PC-3 (cell line): ENCODE data around the gene HIBADH. TPM values are rescaled to one million over a fixed set of nuclear protein-coding genes. Genes with fewer than 3 reads are reported as not detected.

Source experiments
- ATAC-seq: fragments of 200-7000 bp; cut with Tn5 transposase; 2 replicates; pipeline ENCODE4 v1.9.1; 2020; ENCODE audit warnings: mild to moderate bottlenecking, moderate library complexity
- BruUV-seq: library from RNA; stranded (reverse); fragments of 400-500 nt; replicated peaks from 2 replicates; lab custom pipeline; 2021; lab: Mats Ljungman, UMichigan
- CTCF ChIA-PET: fragments of 300-600 bp; sonication (Branson Sonifier 250); formaldehyde crosslinking; loops from one replicate; lab custom pipeline; 2022; ENCODE audit warnings: antibody characterized with exemption; lab: Charles Lee
- POLR2A ChIA-PET: fragments of 300-600 bp; sonication (Branson Sonifier 250); formaldehyde crosslinking; loops from one replicate; lab custom pipeline; 2022; ENCODE audit warnings: antibody characterized with exemption; ENCODE audit not compliant: unreplicated experiment; lab: Charles Lee
- DNase-seq: peaks from one replicate; pipeline ENCODE4 v3.0.0-alpha.2; 2015
- H2AFZ ChIP-seq: fragments of 300-600 bp; sonication (generic); 2 replicates; pipeline ENCODE4 v1.6.0; 2016; ENCODE audit warnings: antibody characterized with exemption, low read length
- H3F3A ChIP-seq: fragments of 300-600 bp; sonication (generic); one replicate; pipeline ENCODE4 v1.6.0; 2017; ENCODE audit warnings: antibody characterized with exemption, low read length, control low read depth, mild to moderate bottlenecking; ENCODE audit not compliant: unreplicated experiment
- H3K27ac ChIP-seq: fragments of 300-600 bp; sonication (generic); 2 replicates; pipeline ENCODE4 v1.5.1; 2016; ENCODE audit warnings: mild to moderate bottlenecking, low read length
- H3K27me3 ChIP-seq: fragments of 300-600 bp; sonication (generic); 2 replicates; pipeline ENCODE4 v1.6.1; 2016; ENCODE audit warnings: low read length, mixed read lengths
- H3K36me3 ChIP-seq: fragments of 300-600 bp; sonication (generic); 2 replicates; pipeline ENCODE4 v1.6.1; 2016; ENCODE audit warnings: low read depth, mixed run types, low read length, mixed read lengths
- H3K4me1 ChIP-seq: fragments of 300-600 bp; sonication (generic); 2 replicates; pipeline ENCODE4 v1.5.1; 2016; ENCODE audit warnings: low read length; ENCODE audit not compliant: insufficient read depth
- H3K4me2 ChIP-seq: fragments of 300-600 bp; sonication (generic); 2 replicates; pipeline ENCODE4 v1.6.0; 2016; ENCODE audit warnings: low read length
- H3K4me3 ChIP-seq: fragments of 300-600 bp; sonication (generic); 2 replicates; pipeline ENCODE4 v1.5.1; 2016; ENCODE audit warnings: mild to moderate bottlenecking, low read length, mixed read lengths
- H3K79me2 ChIP-seq: fragments of 300-600 bp; sonication (generic); 2 replicates; pipeline ENCODE4 v1.6.1; 2017; ENCODE audit warnings: low read length, mixed read lengths
- H3K9ac ChIP-seq: fragments of 300-600 bp; sonication (generic); 2 replicates; pipeline ENCODE4 v1.6.0; 2016; ENCODE audit warnings: mild to moderate bottlenecking, low read length
- H3K9me2 ChIP-seq: fragments of 300-600 bp; sonication (generic); replicated peaks from 2 replicates; pipeline ENCODE4 v1.6.1; 2016; ENCODE audit warnings: mixed run types, low read length, mixed read lengths
- H3K9me3 ChIP-seq: fragments of 300-600 bp; sonication (generic); 2 replicates; pipeline ENCODE4 v1.6.1; 2016; ENCODE audit warnings: low read length, mixed read lengths
- H4K20me1 ChIP-seq: fragments of 300-600 bp; sonication (generic); 2 replicates; pipeline ENCODE4 v1.6.1; 2016; ENCODE audit warnings: low read length, mixed read lengths
- CTCF ChIP-seq: fragments of 300-600 bp; sonication (generic); conservative IDR thresholded peaks from 2 replicates; pipeline ENCODE4 v1.5.1; 2017; ENCODE audit warnings: antibody characterized with exemption, low read depth, mild to moderate bottlenecking, low read length
- EZH2 ChIP-seq: fragments of 300-600 bp; sonication (generic); IDR thresholded peaks from one replicate; pipeline ENCODE4 v1.6.1; 2017; ENCODE audit warnings: antibody characterized with exemption, mild to moderate bottlenecking, low read length; ENCODE audit not compliant: unreplicated experiment
- EZH2phosphoT487 ChIP-seq: fragments of 300-600 bp; sonication (generic); IDR thresholded peaks from 2 replicates; pipeline ENCODE4 v1.6.1; 2018; ENCODE audit warnings: mild to moderate bottlenecking, antibody characterized with exemption, low read length, borderline replicate concordance
- intact Hi-C: fragments of 100-400 bp; cut with micrococcal nuclease; formaldehyde crosslinking; loops from 2 replicates; pipeline ENCODE4 v1.9.0; 2023
- total RNA-seq: library from RNA; depleted of rRNA; stranded (reverse); fragments of >200 nt; gene quantifications from 2 replicates; pipeline ENCODE4 v1.2.3, GENCODE V29; 2014

HIBADH gene
- total RNA-seq, 1 experiment from 2014 or later, result 45.8 TPM

- Histone ChIP-seq H3K9me3 (no peaks in the 10 kb centered on the region), H3K4me3 (no peak overlapping the region), H3K27ac (no peak overlapping the region), H2AFZ (no peak overlapping the region), H3K9ac (no peak overlapping the region), H4K20me1 (no peaks in the 10 kb centered on the region), H3K4me2 (no peak overlapping the region), H3K4me1 (peaks cover 11% of the 10 kb centered on the region), H3K27me3 (no peaks in the 10 kb centered on the region), H3K9me2 (no peaks in the 10 kb centered on the region), H3K79me2 (no peaks in the 10 kb centered on the region), H3F3A (no peaks in the 10 kb centered on the region), H3K36me3 (no peaks in the 10 kb centered on the region)
- no peak for TF ChIP-seq EZH2
- TF ChIP-seq CTCF, result peak; percentile 80
- no peak for TF ChIP-seq EZH2phosphoT487
- CTCF ChIA-PET, result interaction anchor here (0.5 kb wide), 1 partner anchor 26 kb away, joined by 3 read pairs; no protein-coding TSS in a partner anchor
- POLR2A ChIA-PET, result no interaction called here
- ATAC-seq, result peak; percentile 56
- BruUV-seq, result no TSS peak
- intact Hi-C loops, result loop anchor here (1.0 to 5.0 kb wide), 5 partner anchors 134 to 380 kb away; no protein-coding TSS in a partner anchor
- DNase-seq, result peak; percentile 79
These were observed 86.2 kb downstream of the HIBADH start for GRCh38 chr7:27576360-27576944.

- peaks cover 11% of the 10 kb centered on the region for H3K4me1 ChIP-seq
- H3K27ac ChIP-seq, result no peak overlapping the region
- DNase-seq (no peak), ATAC-seq (no peak)
- no peak overlapping the region for H2AFZ ChIP-seq
- H3K9me2 ChIP-seq, result no peaks in the 10 kb centered on the region
- no peaks in the 10 kb centered on the region for H3K27me3 ChIP-seq
- H3K9ac ChIP-seq, result no peak overlapping the region
- intact Hi-C loops, result loop anchor here (1.0 to 5.0 kb wide), 5 partner anchors 133 to 379 kb away; no protein-coding TSS in a partner anchor
- H3K36me3 ChIP-seq, result no peaks in the 10 kb centered on the region
- H3K4me2 ChIP-seq, result no peak overlapping the region
- H3F3A ChIP-seq, result no peaks in the 10 kb centered on the region
- H3K9me3 ChIP-seq, result no peaks in the 10 kb centered on the region
- no peaks in the 10 kb centered on the region for H3K79me2 ChIP-seq
- no peaks in the 10 kb centered on the region for H4K20me1 ChIP-seq
- ChIA-PET POLR2A (no interaction called here), CTCF (no interaction called here)
- TF ChIP-seq EZH2phosphoT487, result no peak
- no peak for TF ChIP-seq CTCF
- no peak for TF ChIP-seq EZH2
- no TSS peak for BruUV-seq
- H3K4me3 ChIP-seq, result no peak overlapping the region
These were observed 87.1 kb downstream of the HIBADH start for GRCh38 chr7:27575613-27576012.

GRCh38 chr7:27569106-27569505 lies 93.6 kb downstream of the HIBADH start:
- H3K4me1 ChIP-seq, result no peaks in the 10 kb centered on the region
- POLR2A ChIA-PET, result no interaction called here
- BruUV-seq, result no TSS peak
- no peaks in the 10 kb centered on the region for H3K36me3 ChIP-seq
- CTCF ChIA-PET, result no interaction called here
- intact Hi-C loops, result no loop called here
- H3K9ac ChIP-seq, result no peak overlapping the region
- no peaks in the 10 kb centered on the region for H3F3A ChIP-seq
- no peaks in the 10 kb centered on the region for H3K27me3 ChIP-seq
- no peaks in the 10 kb centered on the region for H3K79me2 ChIP-seq
- H3K4me2 ChIP-seq, result no peak overlapping the region
- DNase-seq (no peak), ATAC-seq (no peak)
- no peaks in the 10 kb centered on the region for H3K9me3 ChIP-seq
- H3K27ac ChIP-seq, result no peak overlapping the region
- no peak for TF ChIP-seq CTCF
- no peak for TF ChIP-seq EZH2phosphoT487
- no peak for TF ChIP-seq EZH2
- H2AFZ ChIP-seq, result no peak overlapping the region
- no peaks in the 10 kb centered on the region for H4K20me1 ChIP-seq
- no peak overlapping the region for H3K4me3 ChIP-seq
- H3K9me2 ChIP-seq, result no peaks in the 10 kb centered on the region
